Sigmoid colon (tissue), 4 donors: Measurements from ENCODE around the gene DUSP18.

Experiments used
- POLR2A ChIP-seq, 2 donors: fragments of 450-650 bp; IDR thresholded peaks; one replicate each; pipeline ENCODE4 v1.6.1; 2016; ENCODE audit warnings: antibody characterized with exemption in 2 of 2, mild to moderate bottlenecking in 2 of 2, moderate library complexity in 2 of 2
- POLR2AphosphoS5 ChIP-seq, 4 donors: sonication (generic); formaldehyde crosslinking; IDR thresholded peaks; one replicate each; pipeline ENCODE4 v1.6.1; 2017; ENCODE audit warnings: antibody characterized with exemption in 4 of 4
- TF ChIP-seq, protein P1 (sequence below), 4 experiments: fragments of 450-650 bp in 3 of 4; fragments of 200-600 bp in 1 of 4; IDR thresholded peaks; one replicate each; pipeline ENCODE4 v1.5.1; 2016 to 2019; ENCODE audit warnings: antibody characterized with exemption in 4 of 4, mild to moderate bottlenecking in 3 of 4, moderate library complexity in 2 of 4

DNA sequence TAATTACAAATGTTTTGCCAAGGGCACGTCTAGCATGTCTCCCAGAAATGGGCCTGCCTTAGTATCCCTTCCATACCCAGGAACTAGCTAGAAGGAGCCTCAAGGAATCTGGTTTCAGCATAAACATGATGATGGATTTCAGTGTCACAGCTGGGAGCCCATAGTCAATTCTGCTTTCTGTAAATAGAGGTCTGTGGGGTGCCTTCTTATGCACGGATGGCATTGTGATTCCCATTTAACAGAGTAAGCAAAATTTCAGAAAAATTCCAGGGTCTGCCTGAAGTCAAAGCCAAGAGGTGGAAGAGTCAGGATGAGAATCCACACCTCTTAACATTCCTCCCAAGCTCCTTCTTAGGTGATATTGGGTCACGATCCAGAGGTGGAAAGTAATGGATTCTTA, 12.1 kb downstream of the DUSP18 start:
- TF ChIP-seq, protein P1, sequence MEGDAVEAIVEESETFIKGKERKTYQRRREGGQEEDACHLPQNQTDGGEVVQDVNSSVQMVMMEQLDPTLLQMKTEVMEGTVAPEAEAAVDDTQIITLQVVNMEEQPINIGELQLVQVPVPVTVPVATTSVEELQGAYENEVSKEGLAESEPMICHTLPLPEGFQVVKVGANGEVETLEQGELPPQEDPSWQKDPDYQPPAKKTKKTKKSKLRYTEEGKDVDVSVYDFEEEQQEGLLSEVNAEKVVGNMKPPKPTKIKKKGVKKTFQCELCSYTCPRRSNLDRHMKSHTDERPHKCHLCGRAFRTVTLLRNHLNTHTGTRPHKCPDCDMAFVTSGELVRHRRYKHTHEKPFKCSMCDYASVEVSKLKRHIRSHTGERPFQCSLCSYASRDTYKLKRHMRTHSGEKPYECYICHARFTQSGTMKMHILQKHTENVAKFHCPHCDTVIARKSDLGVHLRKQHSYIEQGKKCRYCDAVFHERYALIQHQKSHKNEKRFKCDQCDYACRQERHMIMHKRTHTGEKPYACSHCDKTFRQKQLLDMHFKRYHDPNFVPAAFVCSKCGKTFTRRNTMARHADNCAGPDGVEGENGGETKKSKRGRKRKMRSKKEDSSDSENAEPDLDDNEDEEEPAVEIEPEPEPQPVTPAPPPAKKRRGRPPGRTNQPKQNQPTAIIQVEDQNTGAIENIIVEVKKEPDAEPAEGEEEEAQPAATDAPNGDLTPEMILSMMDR (IDR thresholded peaks at IDR 0.05): no peak
- TF ChIP-seq POLR2AphosphoS5 (IDR thresholded peaks at IDR 0.05): no peak
- no peak for TF ChIP-seq POLR2A (IDR thresholded peaks at IDR 0.05)
